Measurements from ENCODE around the gene MSRB3.

DNA sequence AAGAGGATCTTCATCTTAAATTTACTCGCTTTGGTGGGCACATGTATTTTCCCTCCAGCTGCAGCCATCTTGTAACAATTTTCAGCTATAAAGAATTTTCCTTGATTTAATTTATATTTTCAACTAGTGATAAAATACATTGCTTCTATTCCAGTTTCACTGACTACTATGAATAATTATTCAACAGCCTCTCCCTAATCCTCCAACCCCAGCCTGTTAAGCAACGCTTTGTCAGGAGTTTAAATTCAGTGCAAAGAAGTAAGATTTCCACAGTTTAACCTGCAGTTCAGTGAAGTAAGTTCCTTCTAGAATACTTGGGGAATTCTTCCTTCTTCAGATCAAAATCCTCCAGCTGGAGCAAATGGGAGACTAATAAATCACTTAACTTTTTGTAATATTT lies 180.2 kb downstream of the MSRB3 start:
- TF ChIP-seq RFX5 (IDR thresholded peaks at IDR 0.05; ENCODE audit: low read depth, low read length) (no peak), MAZ (IDR thresholded peaks at IDR 0.05; ENCODE audit: borderline replicate concordance, low read depth, low read length) (no peak), POLR2A (IDR thresholded peaks at IDR 0.05; ENCODE audit: low read depth, low read length) (no peak), FOS (IDR thresholded peaks at IDR 0.05; ENCODE audit: low read depth, low read length) (no peak), BHLHE40 (IDR thresholded peaks at IDR 0.05; ENCODE audit: low read depth, low read length) (no peak), SMC3 (IDR thresholded peaks at IDR 0.05; ENCODE audit: low read depth, low read length) (no peak), RAD21 (IDR thresholded peaks at IDR 0.05; ENCODE audit: low read length) (no peak), CEBPB (IDR thresholded peaks at IDR 0.05; ENCODE audit: low read depth, low read length) (no peak), MXI1 (IDR thresholded peaks at IDR 0.05; ENCODE audit: borderline replicate concordance, low read depth, low read length) (no peak), MAFK (IDR thresholded peaks at IDR 0.05; ENCODE audit: low read depth, low read length) (no peak)
- TF ChIP-seq, protein P1, sequence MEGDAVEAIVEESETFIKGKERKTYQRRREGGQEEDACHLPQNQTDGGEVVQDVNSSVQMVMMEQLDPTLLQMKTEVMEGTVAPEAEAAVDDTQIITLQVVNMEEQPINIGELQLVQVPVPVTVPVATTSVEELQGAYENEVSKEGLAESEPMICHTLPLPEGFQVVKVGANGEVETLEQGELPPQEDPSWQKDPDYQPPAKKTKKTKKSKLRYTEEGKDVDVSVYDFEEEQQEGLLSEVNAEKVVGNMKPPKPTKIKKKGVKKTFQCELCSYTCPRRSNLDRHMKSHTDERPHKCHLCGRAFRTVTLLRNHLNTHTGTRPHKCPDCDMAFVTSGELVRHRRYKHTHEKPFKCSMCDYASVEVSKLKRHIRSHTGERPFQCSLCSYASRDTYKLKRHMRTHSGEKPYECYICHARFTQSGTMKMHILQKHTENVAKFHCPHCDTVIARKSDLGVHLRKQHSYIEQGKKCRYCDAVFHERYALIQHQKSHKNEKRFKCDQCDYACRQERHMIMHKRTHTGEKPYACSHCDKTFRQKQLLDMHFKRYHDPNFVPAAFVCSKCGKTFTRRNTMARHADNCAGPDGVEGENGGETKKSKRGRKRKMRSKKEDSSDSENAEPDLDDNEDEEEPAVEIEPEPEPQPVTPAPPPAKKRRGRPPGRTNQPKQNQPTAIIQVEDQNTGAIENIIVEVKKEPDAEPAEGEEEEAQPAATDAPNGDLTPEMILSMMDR (conservative IDR thresholded peaks at IDR 0.05; ENCODE audit: low read depth, low read length): no peak
- TF ChIP-seq, protein P2, sequence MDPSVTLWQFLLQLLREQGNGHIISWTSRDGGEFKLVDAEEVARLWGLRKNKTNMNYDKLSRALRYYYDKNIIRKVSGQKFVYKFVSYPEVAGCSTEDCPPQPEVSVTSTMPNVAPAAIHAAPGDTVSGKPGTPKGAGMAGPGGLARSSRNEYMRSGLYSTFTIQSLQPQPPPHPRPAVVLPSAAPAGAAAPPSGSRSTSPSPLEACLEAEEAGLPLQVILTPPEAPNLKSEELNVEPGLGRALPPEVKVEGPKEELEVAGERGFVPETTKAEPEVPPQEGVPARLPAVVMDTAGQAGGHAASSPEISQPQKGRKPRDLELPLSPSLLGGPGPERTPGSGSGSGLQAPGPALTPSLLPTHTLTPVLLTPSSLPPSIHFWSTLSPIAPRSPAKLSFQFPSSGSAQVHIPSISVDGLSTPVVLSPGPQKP (IDR thresholded peaks at IDR 0.05; ENCODE audit: borderline replicate concordance, low read depth, low read length): no peak
- TF ChIP-seq, protein P3, sequence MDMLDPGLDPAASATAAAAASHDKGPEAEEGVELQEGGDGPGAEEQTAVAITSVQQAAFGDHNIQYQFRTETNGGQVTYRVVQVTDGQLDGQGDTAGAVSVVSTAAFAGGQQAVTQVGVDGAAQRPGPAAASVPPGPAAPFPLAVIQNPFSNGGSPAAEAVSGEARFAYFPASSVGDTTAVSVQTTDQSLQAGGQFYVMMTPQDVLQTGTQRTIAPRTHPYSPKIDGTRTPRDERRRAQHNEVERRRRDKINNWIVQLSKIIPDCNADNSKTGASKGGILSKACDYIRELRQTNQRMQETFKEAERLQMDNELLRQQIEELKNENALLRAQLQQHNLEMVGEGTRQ (IDR thresholded peaks at IDR 0.05; ENCODE audit: low read depth, low read length): no peak

Data from IMR-90 (cell line).